ENCODE results near the gene MGME1.
"Not testable (repeated sequence)": the region's sequence is repeated elsewhere in the genome, so short reads cannot be mapped to it uniquely, and the experiment has no call there.

MGME1 gene

GRCh38 chr20:18019068-18019467, 50.2 kb downstream of the MGME1 start:
- no peak for DNase-seq (ENCODE audit: low read depth, low spot score)
- no peaks in the 10 kb centered on the region for H3K9me3 ChIP-seq (ENCODE audit: control insufficient read depth, insufficient read depth, low read length)
- WGBS (ENCODE audit: insufficient coverage, insufficient read length) = no CpG with 5 or more reads among the region's 1 CpG

GRCh38 chr20:18020931-18021330, 52.1 kb downstream of the MGME1 start:
- Histone ChIP-seq H3K27me3 (ENCODE audit: control insufficient read depth, insufficient read depth, low read length) (no peaks in the 10 kb centered on the region; the same call in 1 of the 2 replicates), H3K4me1 (ENCODE audit: control insufficient read depth, insufficient read depth, low read length) (no peaks in the 10 kb centered on the region), H3K27ac (ENCODE audit: low read length) (no peak overlapping the region), H3K36me3 (ENCODE audit: control insufficient read depth, insufficient read depth, low read length) (peaks cover 18% of the 10 kb centered on the region; the same call in 1 of the 2 replicates), H3K4me3 (ENCODE audit: low read length) (no peak overlapping the region), H3K9me3 (ENCODE audit: control insufficient read depth, insufficient read depth, low read length) (no peaks in the 10 kb centered on the region)
- no peak for DNase-seq (ENCODE audit: low read depth, low spot score)
- WGBS (ENCODE audit: insufficient coverage, insufficient read length) = no CpG with 5 or more reads among the region's 7 CpGs

More at GRCh38 chr20:18019068-18019467, 50.2 kb downstream of the MGME1 start:
- no peak overlapping the region for H3K4me3 ChIP-seq (ENCODE audit: low read length)
- H3K36me3 ChIP-seq (ENCODE audit: control insufficient read depth, insufficient read depth, low read length) = peaks cover 18% of the 10 kb centered on the region; the same call in 1 of the 2 replicates
- no peaks in the 10 kb centered on the region; the same call in 1 of the 2 replicates for H3K27me3 ChIP-seq (ENCODE audit: control insufficient read depth, insufficient read depth, low read length)
- no peaks in the 10 kb centered on the region for H3K4me1 ChIP-seq (ENCODE audit: control insufficient read depth, insufficient read depth, low read length)
- no peak overlapping the region for H3K27ac ChIP-seq (ENCODE audit: low read length)

GRCh38 chr20:18024606-18025127, 55.8 kb downstream of the MGME1 start:
- no peaks in the 10 kb centered on the region for H3K9me3 ChIP-seq (ENCODE audit: control insufficient read depth, insufficient read depth, low read length)
- H3K36me3 ChIP-seq (ENCODE audit: control insufficient read depth, insufficient read depth, low read length) = peaks cover 18% of the 10 kb centered on the region; the same call in 1 of the 2 replicates
- no peaks in the 10 kb centered on the region; the same call in 1 of the 2 replicates for H3K4me1 ChIP-seq (ENCODE audit: control insufficient read depth, insufficient read depth, low read length)
- no CpG with 5 or more reads among the region's 15 CpGs for WGBS (ENCODE audit: insufficient coverage, insufficient read length)
- H3K27ac ChIP-seq (ENCODE audit: low read length) = no peak overlapping the region
- DNase-seq (ENCODE audit: low read depth, low spot score) = no peak
- no peak overlapping the region for H3K4me3 ChIP-seq (ENCODE audit: low read length)
- H3K27me3 ChIP-seq (ENCODE audit: control insufficient read depth, insufficient read depth, low read length) = no peaks in the 10 kb centered on the region; the same call in 1 of the 2 replicates

- H3K27ac ChIP-seq (ENCODE audit: low read length); H3K4me1 ChIP-seq (ENCODE audit: control insufficient read depth, insufficient read depth, low read length); H3K9me3 ChIP-seq (ENCODE audit: control insufficient read depth, insufficient read depth, low read length); H3K4me3 ChIP-seq (ENCODE audit: low read length); DNase-seq (ENCODE audit: low read depth, low spot score); H3K27me3 ChIP-seq (ENCODE audit: control insufficient read depth, insufficient read depth, low read length): not testable (repeated sequence)
- no CpG with 5 or more reads among the region's 7 CpGs for whole genome bisulfite sequencing (ENCODE audit: insufficient coverage, insufficient read length)
- peaks cover 14% of the 10 kb centered on the region; the same call in 1 of the 2 replicates for H3K36me3 ChIP-seq (ENCODE audit: control insufficient read depth, insufficient read depth, low read length)
Observed at GRCh38 chr20:18027011-18027410, 58.2 kb downstream of the MGME1 start.

GRCh38 chr20:18030020-18030419, 61.2 kb downstream of the MGME1 start:
- no peaks in the 10 kb centered on the region for H3K9me3 ChIP-seq (ENCODE audit: control insufficient read depth, insufficient read depth, low read length)
- H3K36me3 ChIP-seq (ENCODE audit: control insufficient read depth, insufficient read depth, low read length) = no peaks in the 10 kb centered on the region
- no peak overlapping the region for H3K27ac ChIP-seq (ENCODE audit: low read length)
- no peaks in the 10 kb centered on the region for H3K27me3 ChIP-seq (ENCODE audit: control insufficient read depth, insufficient read depth, low read length)
- no CpG with 5 or more reads among the region's 8 CpGs for WGBS (ENCODE audit: insufficient coverage, insufficient read length)
- no peak overlapping the region for H3K4me3 ChIP-seq (ENCODE audit: low read length)
- DNase-seq (ENCODE audit: low read depth, low spot score) = no peak
- no peaks in the 10 kb centered on the region; the same call in 1 of the 2 replicates for H3K4me1 ChIP-seq (ENCODE audit: control insufficient read depth, insufficient read depth, low read length)

GRCh38 chr20:18031050-18031449, 62.2 kb downstream of the MGME1 start:
- H3K27ac ChIP-seq (ENCODE audit: low read length) = no peak overlapping the region
- no peaks in the 10 kb centered on the region for H3K27me3 ChIP-seq (ENCODE audit: control insufficient read depth, insufficient read depth, low read length)
- DNase-seq (ENCODE audit: low read depth, low spot score) = no peak
- no peaks in the 10 kb centered on the region; the same call in 1 of the 2 replicates for H3K4me1 ChIP-seq (ENCODE audit: control insufficient read depth, insufficient read depth, low read length)
- H3K4me3 ChIP-seq (ENCODE audit: low read length) = no peak overlapping the region
- H3K9me3 ChIP-seq (ENCODE audit: control insufficient read depth, insufficient read depth, low read length) = no peaks in the 10 kb centered on the region
- no CpG with 5 or more reads among the region's 15 CpGs for WGBS (ENCODE audit: insufficient coverage, insufficient read length)
- no peaks in the 10 kb centered on the region for H3K36me3 ChIP-seq (ENCODE audit: control insufficient read depth, insufficient read depth, low read length)

- no peaks in the 10 kb centered on the region for H3K4me1 ChIP-seq (ENCODE audit: control insufficient read depth, insufficient read depth, low read length)
- H3K4me3 ChIP-seq (ENCODE audit: low read length) = no peak overlapping the region
- H3K27me3 ChIP-seq (ENCODE audit: control insufficient read depth, insufficient read depth, low read length) = no peaks in the 10 kb centered on the region
- H3K36me3 ChIP-seq (ENCODE audit: control insufficient read depth, insufficient read depth, low read length) = no peaks in the 10 kb centered on the region
- no peak for DNase-seq (ENCODE audit: low read depth, low spot score)
- 100% methylated on average over 1 of the region's 7 CpGs for WGBS (ENCODE audit: insufficient coverage, insufficient read length)
- no peaks in the 10 kb centered on the region for H3K9me3 ChIP-seq (ENCODE audit: control insufficient read depth, insufficient read depth, low read length)
- no peak overlapping the region for H3K27ac ChIP-seq (ENCODE audit: low read length)
Observed at GRCh38 chr20:18031888-18032509, 63.2 kb downstream of the MGME1 start.

GRCh38 chr20:18032977-18033892, 64.4 kb downstream of the MGME1 start:
- H3K27ac ChIP-seq (ENCODE audit: low read length) = no peak overlapping the region
- no CpG with 5 or more reads among the region's 17 CpGs for WGBS (ENCODE audit: insufficient coverage, insufficient read length)
- no peak for DNase-seq (ENCODE audit: low read depth, low spot score)

GRCh38 chr20:18034039-18034438, 65.2 kb downstream of the MGME1 start:
- Histone ChIP-seq H3K36me3 (ENCODE audit: control insufficient read depth, insufficient read depth, low read length) (no peaks in the 10 kb centered on the region), H3K4me3 (ENCODE audit: low read length) (no peak overlapping the region), H3K27ac (ENCODE audit: low read length) (no peak overlapping the region), H3K4me1 (ENCODE audit: control insufficient read depth, insufficient read depth, low read length) (no peaks in the 10 kb centered on the region), H3K9me3 (ENCODE audit: control insufficient read depth, insufficient read depth, low read length) (no peaks in the 10 kb centered on the region), H3K27me3 (ENCODE audit: control insufficient read depth, insufficient read depth, low read length) (no peaks in the 10 kb centered on the region)
- no peak for DNase-seq (ENCODE audit: low read depth, low spot score)
- no CpG with 5 or more reads among the region's 5 CpGs for WGBS (ENCODE audit: insufficient coverage, insufficient read length)

More at GRCh38 chr20:18032977-18033892, 64.4 kb downstream of the MGME1 start:
- no peaks in the 10 kb centered on the region for H3K27me3 ChIP-seq (ENCODE audit: control insufficient read depth, insufficient read depth, low read length)
- no peak overlapping the region for H3K4me3 ChIP-seq (ENCODE audit: low read length)
- H3K9me3 ChIP-seq (ENCODE audit: control insufficient read depth, insufficient read depth, low read length) = no peaks in the 10 kb centered on the region
- H3K4me1 ChIP-seq (ENCODE audit: control insufficient read depth, insufficient read depth, low read length) = no peaks in the 10 kb centered on the region
- H3K36me3 ChIP-seq (ENCODE audit: control insufficient read depth, insufficient read depth, low read length) = no peaks in the 10 kb centered on the region

- Histone ChIP-seq H3K27ac (ENCODE audit: low read length) (no peak overlapping the region), H3K36me3 (ENCODE audit: control insufficient read depth, insufficient read depth, low read length) (0 out of 2 replicates have a peak, but pooled peaks cover 2% of the 10 kb centered on the region), H3K9me3 (ENCODE audit: control insufficient read depth, insufficient read depth, low read length) (no peaks in the 10 kb centered on the region), H3K4me3 (ENCODE audit: low read length) (no peak overlapping the region), H3K4me1 (ENCODE audit: control insufficient read depth, insufficient read depth, low read length) (no peaks in the 10 kb centered on the region; the same call in 1 of the 2 replicates), H3K27me3 (ENCODE audit: control insufficient read depth, insufficient read depth, low read length) (no peaks in the 10 kb centered on the region)
- no CpG with 5 or more reads among the region's 5 CpGs for WGBS (ENCODE audit: insufficient coverage, insufficient read length)
- DNase-seq (ENCODE audit: low read depth, low spot score) = no peak
Observed at GRCh38 chr20:18039063-18039462, 70.2 kb downstream of the MGME1 start.

All from iPS DF 6.9 (cell line).